ENCODE results near the gene MKI67. TPM values are rescaled to one million over a fixed set of nuclear protein-coding genes. Genes with fewer than 3 reads are reported as not detected.

The MKI67 gene
- total and polyA plus RNA-seq, 8 donors = under 0.01 to 3.1 (median 0.47) TPM

DNA sequence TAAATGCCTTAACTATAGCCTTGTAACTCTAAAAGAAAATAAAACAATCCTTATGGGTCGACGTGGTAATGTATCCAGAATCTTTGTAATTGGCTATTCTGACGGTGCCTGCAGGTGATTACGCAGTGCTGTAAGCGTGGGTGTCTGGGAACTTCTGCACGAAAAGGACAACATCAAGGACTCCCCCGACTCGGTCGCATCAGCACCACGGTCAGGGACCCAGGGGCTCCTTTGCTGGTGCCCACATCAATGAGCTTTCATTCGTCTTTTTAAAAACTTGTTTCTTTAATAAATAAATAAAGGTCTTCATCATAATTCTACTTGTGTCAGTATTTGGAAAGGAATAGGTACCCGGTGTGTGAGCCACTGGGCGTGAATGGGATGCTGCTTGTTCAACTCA is 13.2 kb downstream of the MKI67 start:
- no peak overlapping the region for H3K4me3 ChIP-seq
- ATAC-seq = no peak
- no peak for DNase-seq
- FAIRE-seq = no peak
- H3K36me3 ChIP-seq = no peaks in the 10 kb centered on the region
- 94 to 96% methylated on average over 13 of the region's 13 CpGs for WGBS, 2 donors
- no peaks in the 10 kb centered on the region for H3K9me3 ChIP-seq
- TF ChIP-seq, protein P1, sequence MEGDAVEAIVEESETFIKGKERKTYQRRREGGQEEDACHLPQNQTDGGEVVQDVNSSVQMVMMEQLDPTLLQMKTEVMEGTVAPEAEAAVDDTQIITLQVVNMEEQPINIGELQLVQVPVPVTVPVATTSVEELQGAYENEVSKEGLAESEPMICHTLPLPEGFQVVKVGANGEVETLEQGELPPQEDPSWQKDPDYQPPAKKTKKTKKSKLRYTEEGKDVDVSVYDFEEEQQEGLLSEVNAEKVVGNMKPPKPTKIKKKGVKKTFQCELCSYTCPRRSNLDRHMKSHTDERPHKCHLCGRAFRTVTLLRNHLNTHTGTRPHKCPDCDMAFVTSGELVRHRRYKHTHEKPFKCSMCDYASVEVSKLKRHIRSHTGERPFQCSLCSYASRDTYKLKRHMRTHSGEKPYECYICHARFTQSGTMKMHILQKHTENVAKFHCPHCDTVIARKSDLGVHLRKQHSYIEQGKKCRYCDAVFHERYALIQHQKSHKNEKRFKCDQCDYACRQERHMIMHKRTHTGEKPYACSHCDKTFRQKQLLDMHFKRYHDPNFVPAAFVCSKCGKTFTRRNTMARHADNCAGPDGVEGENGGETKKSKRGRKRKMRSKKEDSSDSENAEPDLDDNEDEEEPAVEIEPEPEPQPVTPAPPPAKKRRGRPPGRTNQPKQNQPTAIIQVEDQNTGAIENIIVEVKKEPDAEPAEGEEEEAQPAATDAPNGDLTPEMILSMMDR (IDR thresholded peaks at IDR 0.05) = no peak
- H3K27me3 ChIP-seq = no peaks in the 10 kb centered on the region
- intact Hi-C loops (cut with DNase I) = no loop called here
- H3K27ac ChIP-seq = no peak overlapping the region
- no peaks in the 10 kb centered on the region for H3K4me1 ChIP-seq

DNA sequence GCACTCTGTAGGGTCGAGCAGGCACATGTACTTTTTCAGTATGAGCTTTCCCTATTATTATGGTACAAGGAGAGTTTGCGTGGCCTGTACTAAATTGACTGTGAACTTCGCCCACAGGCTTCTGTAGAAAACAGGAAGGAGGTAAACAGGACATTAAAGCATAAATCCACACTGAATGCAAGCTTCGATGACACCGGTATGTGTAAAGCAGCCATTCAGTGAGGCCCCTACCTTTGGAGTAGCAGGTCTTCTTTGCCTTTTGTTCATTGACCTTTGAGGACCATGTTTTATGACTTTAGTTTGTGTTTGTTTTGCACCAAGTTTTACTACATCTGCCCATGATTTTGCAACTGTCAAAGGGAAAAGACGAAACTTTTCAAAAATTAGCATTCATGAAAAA is 14.5 kb downstream of the MKI67 start:
- TF ChIP-seq, protein P1 (IDR thresholded peaks at IDR 0.05) = no peak
- Histone ChIP-seq H3K27me3 (no peaks in the 10 kb centered on the region), H3K4me1 (no peaks in the 10 kb centered on the region), H3K4me3 (no peak overlapping the region), H3K27ac (no peak overlapping the region), H3K9me3 (no peaks in the 10 kb centered on the region), H3K36me3 (no peaks in the 10 kb centered on the region)
- FAIRE-seq = no peak
- 97 to 98% methylated on average over 6 of the region's 6 CpGs for WGBS, 2 donors
- ATAC-seq = no peak
- no peak for DNase-seq
- intact Hi-C loops (cut with DNase I) = no loop called here

DNA sequence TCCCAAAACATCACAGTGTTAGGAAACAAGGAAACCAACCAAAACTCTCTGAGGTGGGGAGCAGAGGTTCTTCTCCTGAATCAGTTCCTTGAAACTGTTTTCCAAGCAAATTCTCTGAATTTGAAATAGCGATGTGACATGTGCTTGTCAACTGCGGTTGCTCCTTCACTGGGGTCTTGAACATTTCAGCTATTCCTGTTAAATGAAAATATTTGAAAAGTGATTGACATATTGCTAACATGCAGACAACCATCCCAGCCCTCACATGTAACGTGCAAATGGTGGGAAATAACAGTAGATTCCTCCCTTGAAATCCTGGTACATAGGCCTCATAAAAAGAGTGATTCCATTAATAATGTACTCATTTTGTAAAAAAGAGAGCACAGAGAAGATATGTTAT is 15.9 kb downstream of the MKI67 start:
- Histone ChIP-seq H3K27ac (no peak overlapping the region), H3K9me3 (no peaks in the 10 kb centered on the region), H3K36me3 (no peaks in the 10 kb centered on the region), H3K4me1 (no peaks in the 10 kb centered on the region), H3K4me3 (no peak overlapping the region), H3K27me3 (no peaks in the 10 kb centered on the region)
- no peak for ATAC-seq
- intact Hi-C loops (cut with DNase I) = no loop called here
- FAIRE-seq = no peak
- WGBS, 2 donors = 98 to 99% methylated on average over 3 of the region's 3 CpGs
- no peak for DNase-seq
- TF ChIP-seq, protein P1 (IDR thresholded peaks at IDR 0.05) = no peak

DNA sequence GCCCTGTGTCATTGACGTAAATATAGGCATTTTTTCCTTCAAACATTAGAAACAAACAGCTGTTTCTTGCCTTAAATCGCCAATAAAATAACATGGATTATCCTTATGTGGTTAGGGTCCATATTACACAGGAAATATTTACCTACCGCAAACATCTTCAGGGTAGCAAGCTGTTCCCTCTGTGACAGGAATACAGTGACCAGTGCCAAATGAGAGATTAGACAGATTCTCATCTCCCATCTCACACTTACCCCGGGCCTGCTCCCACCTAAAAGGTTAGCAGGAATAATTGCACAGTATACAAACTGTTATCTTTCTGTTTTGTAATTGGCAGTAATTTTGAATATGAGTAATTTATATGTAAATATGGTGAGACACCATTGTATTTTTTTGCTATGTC is 16.5 kb downstream of the MKI67 start:
- intact Hi-C loops (cut with DNase I) = no loop called here
- no peak for FAIRE-seq
- ATAC-seq = no peak

DNA sequence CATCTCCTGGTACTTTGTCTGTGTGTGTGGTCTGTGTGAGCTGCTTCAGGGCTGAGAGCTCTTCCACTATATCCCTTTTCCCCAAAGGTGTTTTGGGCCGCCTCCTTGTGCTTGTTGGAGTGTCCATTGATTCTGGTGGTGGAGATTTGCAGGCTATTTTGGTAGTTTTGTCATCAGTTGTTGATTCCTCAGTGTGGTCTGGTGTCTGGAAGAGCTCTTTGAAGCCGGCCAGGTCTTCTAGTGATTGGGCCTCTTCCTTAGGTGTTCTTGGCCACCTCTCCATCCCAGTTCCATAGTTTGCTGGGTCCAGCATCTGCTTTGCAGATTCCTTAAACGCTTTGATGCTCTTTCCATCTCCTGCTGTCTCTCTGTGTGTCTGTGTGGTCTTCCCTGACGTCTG is 20.8 kb downstream of the MKI67 start:
- no peaks in the 10 kb centered on the region for H3K4me1 ChIP-seq
- H3K36me3 ChIP-seq = no peaks in the 10 kb centered on the region
- DNase-seq = no peak
- 96% methylated on average over 4 of the region's 4 CpGs for WGBS, 2 donors
- no peak overlapping the region for H3K27ac ChIP-seq
- intact Hi-C loops (cut with DNase I) = no loop called here
- ATAC-seq = no peak
- TF ChIP-seq, protein P1 (IDR thresholded peaks at IDR 0.05) = no peak
- H3K27me3 ChIP-seq = no peaks in the 10 kb centered on the region
- no peaks in the 10 kb centered on the region for H3K9me3 ChIP-seq
- no peak for FAIRE-seq
- no peak overlapping the region for H3K4me3 ChIP-seq

More for the DNA sequence above, 16.5 kb downstream of the MKI67 start:
- H3K9me3 ChIP-seq = no peaks in the 10 kb centered on the region
- H3K4me1 ChIP-seq = no peaks in the 10 kb centered on the region
- no peak overlapping the region for H3K4me3 ChIP-seq
- no peak overlapping the region for H3K27ac ChIP-seq
- TF ChIP-seq, protein P1 (IDR thresholded peaks at IDR 0.05) = no peak
- no peaks in the 10 kb centered on the region for H3K27me3 ChIP-seq
- no peak for DNase-seq
- WGBS, 2 donors = 93 to 98% methylated on average over 4 of the region's 4 CpGs
- no peaks in the 10 kb centered on the region for H3K36me3 ChIP-seq

Measured in pancreas (tissue), 10 donors.